Natural killer cell (primary cell): ENCODE results near the gene MAD1L1. TPM values are rescaled to one million over a fixed set of nuclear protein-coding genes. Genes with fewer than 3 reads are reported as not detected.
A peak's percentile ranks its signal among the peaks of the same experiment; 100 is the strongest.

Experiments used
- ATAC-seq, 3 donors: fragments of 150-1000 bp in 2 of 3; fragments of 200-7000 bp in 1 of 3; cut with Tn5 transposase; 1 replicate in 1 of 3; 2 replicates in 2 of 3; pipeline ENCODE4 v1.10.0; 2021; ENCODE audit warnings: mild to moderate bottlenecking in 2 of 3, moderate library complexity in 2 of 3
- DNase-seq, 2 donors: peaks; one replicate each; pipeline versions ENCODE4 v3.0.0 to v3.0.0-alpha.2; 2013 to 2021; ENCODE audit warnings: mixed read lengths in 1 of 2
- H3K27ac ChIP-seq: one replicate; pipeline ENCODE4 v1.5.1; 2013; ENCODE audit warnings: mild to moderate bottlenecking, low read length
- H3K27me3 ChIP-seq: one replicate; pipeline ENCODE4 v1.6.1; 2013; ENCODE audit warnings: low read length; ENCODE audit not compliant: control insufficient read depth, insufficient read depth
- H3K36me3 ChIP-seq: one replicate; pipeline ENCODE4 v1.6.1; 2013; ENCODE audit warnings: low read length; ENCODE audit not compliant: control insufficient read depth, insufficient read depth
- H3K4me1 ChIP-seq: one replicate; pipeline ENCODE4 v1.6.1; 2013; ENCODE audit warnings: low read length; ENCODE audit not compliant: control insufficient read depth, insufficient read depth
- H3K4me3 ChIP-seq: one replicate; pipeline ENCODE4 v1.5.1; 2013; ENCODE audit warnings: low read length
- H3K9me3 ChIP-seq: one replicate; pipeline ENCODE4 v1.6.1; 2013; ENCODE audit warnings: low read length; ENCODE audit not compliant: control insufficient read depth, insufficient read depth
- H3K27ac Mint-ChIP-seq, 2 donors: one replicate each; pipeline ENCODE4 v1.8.0; 2022; ENCODE audit warnings: mild to moderate bottlenecking in 2 of 2, mixed read lengths in 2 of 2, moderate library complexity in 1 of 2
- H3K27me3 Mint-ChIP-seq, 2 donors: one replicate each; pipeline ENCODE4 v1.8.0; 2022; ENCODE audit warnings: low read depth in 2 of 2, mixed read lengths in 2 of 2
- H3K36me3 Mint-ChIP-seq: one replicate; pipeline ENCODE4 v1.8.0; 2022; ENCODE audit warnings: mixed read lengths
- H3K4me1 Mint-ChIP-seq, 2 donors: one replicate each; pipeline ENCODE4 v1.8.0; 2022; ENCODE audit warnings: mixed read lengths in 2 of 2
- H3K4me3 Mint-ChIP-seq: one replicate; pipeline ENCODE4 v1.8.0; 2022; ENCODE audit warnings: mild to moderate bottlenecking, moderate library complexity, mixed read lengths
- H3K9me3 Mint-ChIP-seq, 2 donors: one replicate each; pipeline ENCODE4 v1.8.0; 2022; ENCODE audit warnings: mixed read lengths in 2 of 2
- WGBS: methylation state at CpG from one replicate; pipeline ENCODE4 v1.1.7; 2013; ENCODE audit warnings: missing lambda C conversion rate; ENCODE audit not compliant: insufficient coverage; 5-methylcytosine and 5-hydroxymethylcytosine counted together
- intact Hi-C: fragments of 100-400 bp; cut with micrococcal nuclease; formaldehyde crosslinking; loops from one replicate; pipeline ENCODE4 v1.14.2; 2022
- total RNA-seq, 4 donors: library from RNA; stranded (reverse); fragments of 120-200 nt in 1 of 4; gene quantifications; one replicate each; pipeline versions ENCODE4 v1.2.3 to v1.2.4, GENCODE V29; 2013 to 2022
- TF ChIP-seq, protein P1 (sequence below): fragments of 200-600 bp; IDR thresholded peaks from one replicate; pipeline ENCODE4 v1.8.0; 2022; ENCODE audit warnings: antibody characterized with exemption

Gene MAD1L1
- total RNA-seq, 3 donors from 2014 or later (not counting 1 experiment from before 2014, with no cell fraction given): 53.6 to 81.2 (median 77.4) TPM

DNA sequence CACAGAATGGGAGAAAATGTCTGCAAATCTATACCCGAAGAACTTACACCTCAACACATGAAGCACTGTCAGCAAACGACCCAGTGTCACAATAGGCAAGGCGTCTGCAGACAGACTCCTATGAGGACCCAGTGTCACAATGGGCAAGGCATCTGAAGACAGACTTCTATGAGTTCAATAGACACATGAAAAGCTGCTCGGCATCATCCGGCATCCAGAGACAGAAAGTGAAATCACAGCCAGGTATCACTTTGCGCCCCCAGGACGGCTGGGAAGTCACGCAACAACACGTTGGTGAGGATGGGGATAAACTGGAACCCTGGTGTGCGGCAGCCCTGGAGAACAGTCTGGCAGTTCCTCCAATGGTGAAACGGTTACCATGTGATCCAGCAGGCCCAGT lies 289.4 kb downstream of the MAD1L1 start:
- H3K27me3 Mint-ChIP-seq: peaks cover 0 to 7% of the 10 kb centered on the region in 2 donors
- peaks cover 58 to 72% of the 10 kb centered on the region in 2 donors for H3K4me1 Mint-ChIP-seq
- H3K9me3 ChIP-seq: no peaks in the 10 kb centered on the region
- TF ChIP-seq, protein P1, sequence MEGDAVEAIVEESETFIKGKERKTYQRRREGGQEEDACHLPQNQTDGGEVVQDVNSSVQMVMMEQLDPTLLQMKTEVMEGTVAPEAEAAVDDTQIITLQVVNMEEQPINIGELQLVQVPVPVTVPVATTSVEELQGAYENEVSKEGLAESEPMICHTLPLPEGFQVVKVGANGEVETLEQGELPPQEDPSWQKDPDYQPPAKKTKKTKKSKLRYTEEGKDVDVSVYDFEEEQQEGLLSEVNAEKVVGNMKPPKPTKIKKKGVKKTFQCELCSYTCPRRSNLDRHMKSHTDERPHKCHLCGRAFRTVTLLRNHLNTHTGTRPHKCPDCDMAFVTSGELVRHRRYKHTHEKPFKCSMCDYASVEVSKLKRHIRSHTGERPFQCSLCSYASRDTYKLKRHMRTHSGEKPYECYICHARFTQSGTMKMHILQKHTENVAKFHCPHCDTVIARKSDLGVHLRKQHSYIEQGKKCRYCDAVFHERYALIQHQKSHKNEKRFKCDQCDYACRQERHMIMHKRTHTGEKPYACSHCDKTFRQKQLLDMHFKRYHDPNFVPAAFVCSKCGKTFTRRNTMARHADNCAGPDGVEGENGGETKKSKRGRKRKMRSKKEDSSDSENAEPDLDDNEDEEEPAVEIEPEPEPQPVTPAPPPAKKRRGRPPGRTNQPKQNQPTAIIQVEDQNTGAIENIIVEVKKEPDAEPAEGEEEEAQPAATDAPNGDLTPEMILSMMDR: no peak
- ATAC-seq: no peak
- H3K4me3 ChIP-seq: no peak overlapping the region
- H3K36me3 ChIP-seq: no peaks in the 10 kb centered on the region
- WGBS: 79% methylated on average over 11 of the region's 11 CpGs
- H3K4me3 Mint-ChIP-seq: peak overlapping the region; percentile 60
- peak in 1 of 2 donors; percentile 42 for DNase-seq
- peak overlapping the region; percentile 24 to 83 for H3K27ac Mint-ChIP-seq
- H3K36me3 Mint-ChIP-seq: no peaks in the 10 kb centered on the region
- H3K4me1 ChIP-seq: peaks cover 68% of the 10 kb centered on the region
- no peaks in the 10 kb centered on the region for H3K9me3 Mint-ChIP-seq
- intact Hi-C loops: loop anchor here (5.0 kb wide), 1 partner anchor 474 kb away; no protein-coding TSS in a partner anchor
- peaks cover 5% of the 10 kb centered on the region for H3K27me3 ChIP-seq
- H3K27ac ChIP-seq: no peak overlapping the region

DNA sequence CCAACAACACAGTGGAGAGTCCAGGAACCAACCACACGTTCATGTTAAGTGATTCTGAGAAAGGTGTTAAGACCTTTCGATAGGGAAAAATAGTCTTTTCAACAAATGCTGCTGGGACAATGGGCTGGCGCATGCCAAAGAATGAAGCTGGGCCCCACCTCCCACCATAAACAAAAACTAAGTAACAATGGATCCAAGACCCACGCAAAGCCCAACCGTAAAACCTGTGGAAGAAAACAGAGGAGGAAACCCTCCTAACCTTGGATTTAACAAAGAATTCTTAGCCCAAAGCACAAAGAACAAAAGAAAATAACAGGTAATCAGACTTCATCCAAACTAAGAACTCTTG lies 289.8 kb downstream of the MAD1L1 start:
- no peaks in the 10 kb centered on the region for H3K9me3 Mint-ChIP-seq
- H3K4me3 Mint-ChIP-seq: peak overlapping the region; percentile 60
- Histone ChIP-seq H3K9me3 (no peaks in the 10 kb centered on the region), H3K4me1 (peaks cover 73% of the 10 kb centered on the region), H3K36me3 (no peaks in the 10 kb centered on the region), H3K27me3 (peaks cover 5% of the 10 kb centered on the region), H3K27ac (no peak overlapping the region), H3K4me3 (no peak overlapping the region)
- ATAC-seq (no peak), DNase-seq (no peak)
- H3K4me1 Mint-ChIP-seq: peaks cover 62 to 76% of the 10 kb centered on the region in 2 donors
- TF ChIP-seq, protein P1: no peak
- H3K27ac Mint-ChIP-seq: peak overlapping the region; percentile 24 to 83
- peaks cover 0 to 7% of the 10 kb centered on the region in 2 donors for H3K27me3 Mint-ChIP-seq
- intact Hi-C loops: loop anchor here (5.0 kb wide), 1 partner anchor 474 kb away; no protein-coding TSS in a partner anchor
- no peaks in the 10 kb centered on the region for H3K36me3 Mint-ChIP-seq
- WGBS: 89% methylated on average over 5 of the region's 5 CpGs

DNA sequence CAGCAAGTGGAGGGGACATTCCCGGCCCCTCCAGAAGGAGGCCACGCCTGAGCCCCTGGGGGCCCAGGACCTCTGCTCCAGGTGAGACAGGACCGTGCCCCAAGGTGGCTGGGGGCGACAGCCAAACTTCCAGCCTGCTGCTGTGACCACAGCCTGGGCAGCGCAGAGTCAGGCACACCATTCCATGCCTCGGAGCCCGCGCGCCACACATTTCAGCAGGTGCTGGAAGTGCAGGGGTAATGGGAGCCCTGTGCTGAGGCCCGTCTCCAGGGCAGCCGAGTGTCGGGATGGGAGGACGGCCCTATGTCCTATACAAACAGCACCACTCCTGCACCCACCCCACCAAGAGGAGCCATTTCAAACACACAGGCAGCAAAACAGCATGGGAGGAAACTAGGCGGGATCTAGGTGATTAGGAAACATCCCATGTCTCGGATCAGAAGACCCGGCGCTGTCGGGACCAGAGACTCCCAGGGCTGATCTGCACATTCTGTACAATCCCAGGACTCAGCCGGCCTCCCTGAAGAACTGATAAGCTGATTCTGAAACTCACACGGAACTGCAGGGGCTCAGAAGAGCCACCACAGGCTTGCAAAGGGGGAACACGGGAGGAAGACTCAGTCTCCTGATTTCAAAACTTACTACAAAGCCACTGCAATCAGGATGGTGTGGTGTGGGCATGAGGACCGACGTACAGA lies 290.4 kb downstream of the MAD1L1 start:
- H3K4me3 ChIP-seq: no peak overlapping the region
- no peaks in the 10 kb centered on the region for H3K36me3 Mint-ChIP-seq
- H3K27ac Mint-ChIP-seq: peak overlapping the region; percentile 24 to 83
- H3K9me3 ChIP-seq: no peaks in the 10 kb centered on the region
- H3K4me3 Mint-ChIP-seq: peak overlapping the region; percentile 60
- no peak for ATAC-seq
- peaks cover 63 to 77% of the 10 kb centered on the region in 2 donors for H3K4me1 Mint-ChIP-seq
- H3K4me1 ChIP-seq: peaks cover 73% of the 10 kb centered on the region
- intact Hi-C loops: loop anchor here (5.0 kb wide), 1 partner anchor 475 kb away; no protein-coding TSS in a partner anchor
- WGBS: 91% methylated on average over 23 of the region's 23 CpGs
- no peaks in the 10 kb centered on the region for H3K36me3 ChIP-seq
- peaks cover 0 to 7% of the 10 kb centered on the region in 2 donors for H3K27me3 Mint-ChIP-seq
- no peak for DNase-seq
- H3K27ac ChIP-seq: no peak overlapping the region
- H3K27me3 ChIP-seq: peaks cover 5% of the 10 kb centered on the region
- no peaks in the 10 kb centered on the region for H3K9me3 Mint-ChIP-seq
- TF ChIP-seq, protein P1: no peak
